Epithelial cell of esophagus (primary cell): ENCODE results near the gene AHR.
A peak's percentile ranks its signal among the peaks of the same experiment; 100 is the strongest.

Source experiments
- DNase-seq: peaks from one replicate; pipeline ENCODE4 v3.0.0; 2010; ENCODE audit warnings: low read depth
- H3K4me3 ChIP-seq: 2 replicates; pipeline ENCODE4 v1.5.1; 2011; ENCODE audit warnings: mild to moderate bottlenecking, low read length, control low read depth
- CTCF ChIP-seq: IDR thresholded peaks from 2 replicates; pipeline ENCODE4 v1.5.1; 2011; ENCODE audit warnings: low read depth, mild to moderate bottlenecking, low read length, control low read depth, inconsistent platforms; ENCODE audit not compliant: insufficient read depth; ENCODE audit errors: missing control alignments

Gene AHR

DNA sequence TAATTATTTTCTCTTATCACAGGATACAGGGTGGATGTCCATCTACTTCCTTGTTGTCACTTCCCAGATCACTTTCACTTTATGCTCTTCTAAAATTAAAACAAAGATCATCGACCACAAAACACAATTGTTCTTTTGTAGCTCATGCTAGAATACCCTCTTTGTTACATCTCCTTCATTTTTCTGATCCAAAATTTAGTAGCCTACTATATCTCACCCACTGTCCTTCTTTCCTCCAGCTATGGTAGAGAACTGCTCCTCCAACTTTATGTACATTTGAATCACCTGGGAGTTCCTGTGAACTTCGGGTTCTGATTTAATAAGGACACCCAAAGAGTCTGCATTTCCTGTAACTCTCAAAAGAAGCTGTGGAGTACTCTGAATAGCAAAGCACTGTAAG is 1.2 kb upstream of the AHR start:
- no peak for DNase-seq
- no peak for TF ChIP-seq CTCF

GRCh38 chr7:17298840-17299482 is 509 bp downstream of the AHR start:
- peak overlapping the region; percentile 84 for H3K4me3 ChIP-seq
- TF ChIP-seq CTCF: no peak
- peak; percentile 47 for DNase-seq

More for the DNA sequence above, 1.2 kb upstream of the AHR start:
- H3K4me3 ChIP-seq: no peak overlapping the region

GRCh38 chr7:17299483-17299991 is 1.1 kb downstream of the AHR start:
- no peak for TF ChIP-seq CTCF
- peak; percentile 32 for DNase-seq
- H3K4me3 ChIP-seq: peak overlapping the region; percentile 84

DNA sequence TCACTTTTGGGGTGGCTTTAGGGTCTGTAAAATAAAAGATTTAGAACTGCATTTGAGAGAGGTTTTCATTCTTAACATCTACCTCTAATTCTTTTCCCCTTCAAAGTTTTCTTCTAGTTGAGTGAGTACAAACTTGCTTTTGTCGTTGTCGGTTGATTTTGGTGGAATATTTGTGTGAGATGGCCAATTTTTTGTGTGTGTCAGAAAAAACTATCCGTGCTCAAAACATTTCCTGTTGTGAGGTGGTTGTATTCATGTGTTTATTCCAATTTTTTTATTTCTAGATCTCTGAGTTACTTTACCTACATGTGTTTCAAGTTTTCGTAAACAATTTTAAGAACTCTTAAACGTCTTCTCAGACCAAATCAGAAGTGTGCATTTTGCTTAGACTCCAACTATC is 1.6 kb downstream of the AHR start:
- peak overlapping the region; percentile 84 for H3K4me3 ChIP-seq
- no peak for TF ChIP-seq CTCF
- DNase-seq: no peak

DNA sequence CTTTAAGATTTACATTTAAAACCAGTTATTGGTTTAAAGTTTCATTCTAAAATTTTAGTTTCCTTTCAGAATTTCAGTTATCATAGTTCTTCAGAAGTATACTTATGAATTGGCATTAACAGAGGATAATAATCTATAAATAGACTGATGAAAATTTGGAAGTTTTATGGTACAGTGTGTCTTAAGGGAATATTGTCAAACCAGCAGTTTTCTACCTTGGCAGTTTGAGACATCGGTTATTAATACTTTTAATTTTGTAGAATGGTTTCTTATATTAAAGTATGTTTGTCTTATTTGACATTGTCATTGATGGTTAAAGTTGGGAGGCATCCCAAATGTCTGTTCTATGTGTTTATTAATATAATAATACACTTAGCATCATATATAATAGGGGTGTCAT is 2.0 kb downstream of the AHR start:
- H3K4me3 ChIP-seq: peak overlapping the region; percentile 84
- DNase-seq: no peak
- no peak for TF ChIP-seq CTCF

- DNase-seq: peak; percentile 60
- peak; percentile 51 for TF ChIP-seq CTCF
- H3K4me3 ChIP-seq: peak overlapping the region; percentile 84
Observed at GRCh38 chr7:17301471-17302456, 3.3 kb downstream of the AHR start.
